Retina (tissue), 1 donor: ENCODE data around the gene NCOA3.
"Not testable (repeated sequence)": the region's sequence is repeated elsewhere in the genome, so short reads cannot be mapped to it uniquely, and the experiment has no call there.

Experiments used
- DNase-seq: peaks from one replicate; pipeline ENCODE4 v3.0.0-alpha.2; 2016

Gene NCOA3

DNA sequence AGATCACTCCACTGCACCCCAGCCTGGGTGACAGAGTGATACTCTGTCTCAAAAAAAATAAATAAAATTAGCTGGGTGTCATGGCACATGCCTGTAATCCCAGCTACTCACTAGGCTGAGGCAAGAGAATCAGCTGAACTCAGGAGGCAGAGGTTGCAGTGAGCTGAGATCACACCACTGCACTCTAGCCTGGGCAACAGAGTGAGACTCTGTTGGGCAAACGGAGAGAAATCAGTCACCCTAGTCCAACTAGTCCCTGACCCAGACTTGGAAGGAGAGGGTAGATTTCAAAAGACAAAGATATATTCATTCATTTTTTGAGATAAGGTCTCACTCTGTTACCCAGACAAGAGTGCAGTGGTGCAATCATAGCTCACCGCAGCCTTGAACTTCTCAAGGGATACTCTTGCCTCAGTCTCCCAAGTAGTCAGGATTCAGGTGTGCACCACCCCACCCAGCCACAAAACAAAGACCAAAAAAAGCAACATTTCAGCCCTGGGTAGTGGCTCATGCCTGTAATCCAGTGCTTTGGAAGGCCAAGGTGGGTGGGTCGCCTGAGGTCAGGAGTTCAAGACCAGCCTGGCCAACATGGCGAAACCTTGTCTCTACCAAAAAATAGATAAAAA is 26.2 kb upstream of the NCOA3 start:
- DNase-seq, result no peak

- no peak for DNase-seq
Measured at GRCh38 chr20:47476452-47476851, 25.2 kb upstream of the NCOA3 start.

DNA sequence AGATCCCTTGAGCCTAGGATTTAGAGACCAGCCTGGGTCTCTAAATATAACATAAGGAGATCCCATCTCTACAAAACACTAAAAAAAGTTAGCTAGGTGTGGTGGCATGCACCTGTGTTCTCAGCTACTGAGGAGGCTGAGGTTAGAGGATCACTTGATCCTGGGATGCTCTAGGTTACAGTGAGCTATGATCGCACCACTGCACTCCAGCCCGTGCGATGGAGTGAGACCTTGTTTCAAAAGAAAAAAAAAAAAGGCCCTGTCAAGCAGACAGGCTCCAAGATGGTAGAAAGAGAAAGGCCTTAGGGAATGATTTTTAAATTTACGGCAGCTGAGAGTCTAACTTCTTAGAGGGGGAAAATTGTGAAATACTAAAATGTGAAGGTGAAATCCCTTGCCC is 22.6 kb upstream of the NCOA3 start:
- no peak for DNase-seq

DNA sequence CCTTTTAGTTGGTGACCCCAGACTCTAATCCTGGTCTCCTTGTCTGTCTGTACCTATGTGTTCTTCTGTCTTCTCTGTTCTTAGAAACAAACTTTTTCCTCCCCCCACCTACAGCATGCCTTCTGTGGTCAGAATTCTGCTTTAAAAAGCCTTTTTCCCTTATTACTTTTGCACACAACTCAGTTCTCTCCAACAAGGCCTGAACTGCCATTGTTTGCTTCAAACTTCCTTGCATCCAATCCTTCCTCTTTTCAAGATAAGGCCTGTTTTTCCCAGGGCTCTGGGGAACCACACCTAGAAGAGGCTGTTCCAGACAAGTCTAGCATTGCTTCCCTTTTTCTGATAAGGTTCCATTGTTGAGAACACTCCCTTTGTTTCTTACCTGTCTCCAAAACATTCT is 22.2 kb upstream of the NCOA3 start:
- DNase-seq, result no peak

DNA sequence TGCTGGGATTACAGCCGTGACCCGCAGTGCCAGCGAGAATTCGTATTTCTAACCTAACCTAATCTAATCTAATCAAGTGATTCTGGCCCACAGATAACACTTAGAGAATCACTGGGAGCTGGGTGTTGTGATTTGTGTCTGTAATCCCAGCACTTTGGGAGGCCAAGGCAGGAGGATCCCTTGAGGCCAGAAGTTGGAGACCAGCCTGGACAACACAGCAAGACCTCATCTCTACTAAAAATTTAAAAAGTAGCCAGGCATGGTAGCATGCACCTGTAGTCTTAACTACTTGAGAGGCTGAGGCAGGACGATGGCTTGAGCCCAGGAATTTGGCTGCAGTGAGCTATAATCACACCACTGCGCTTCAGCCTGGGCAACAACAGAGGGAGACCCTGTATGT is 21.4 kb upstream of the NCOA3 start:
- no peak for DNase-seq

GRCh38 chr20:47480705-47481104 is 21.0 kb upstream of the NCOA3 start:
- DNase-seq, result no peak

DNA sequence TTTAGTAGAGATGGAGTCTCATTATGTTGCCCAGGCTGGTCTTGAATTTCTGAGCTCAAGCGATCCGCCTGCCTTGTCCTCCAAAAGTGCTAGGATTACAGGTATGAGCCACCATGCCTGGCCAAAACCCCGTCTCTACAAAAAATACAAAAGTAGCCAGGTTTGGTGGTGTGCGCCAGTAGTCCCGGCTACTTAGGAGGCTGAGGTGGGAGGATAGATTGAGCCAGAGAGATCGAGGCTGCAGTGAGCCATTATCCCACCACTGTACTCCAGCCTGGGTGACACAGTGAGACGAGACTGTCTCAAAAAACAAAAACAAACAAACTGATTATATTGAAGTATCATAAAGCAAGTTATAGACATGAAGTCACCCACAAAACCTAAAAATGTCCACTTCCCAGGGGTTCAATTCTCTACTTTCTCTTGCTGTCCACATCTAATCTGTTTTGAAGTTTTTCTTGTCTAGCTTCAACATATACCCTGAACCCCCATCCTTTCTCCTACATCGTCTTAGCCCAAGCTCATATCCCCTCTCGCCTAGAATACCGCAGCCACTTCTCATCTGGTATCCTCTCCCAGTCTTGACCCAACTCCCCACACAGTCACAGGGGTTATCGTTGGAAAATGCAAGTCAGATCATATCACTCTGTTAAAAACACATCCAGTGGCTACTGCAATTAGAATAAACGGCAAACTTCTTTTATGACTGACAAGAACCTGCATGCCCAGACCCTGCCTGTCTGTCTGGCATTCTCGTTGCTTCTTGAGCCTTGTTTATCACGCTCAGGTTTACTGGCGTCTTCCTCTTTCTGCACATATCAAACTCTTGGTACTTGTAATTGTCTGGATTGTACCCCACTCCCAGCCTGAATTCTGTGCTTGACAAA is 20.1 kb upstream of the NCOA3 start:
- DNase-seq, result no peak

DNA sequence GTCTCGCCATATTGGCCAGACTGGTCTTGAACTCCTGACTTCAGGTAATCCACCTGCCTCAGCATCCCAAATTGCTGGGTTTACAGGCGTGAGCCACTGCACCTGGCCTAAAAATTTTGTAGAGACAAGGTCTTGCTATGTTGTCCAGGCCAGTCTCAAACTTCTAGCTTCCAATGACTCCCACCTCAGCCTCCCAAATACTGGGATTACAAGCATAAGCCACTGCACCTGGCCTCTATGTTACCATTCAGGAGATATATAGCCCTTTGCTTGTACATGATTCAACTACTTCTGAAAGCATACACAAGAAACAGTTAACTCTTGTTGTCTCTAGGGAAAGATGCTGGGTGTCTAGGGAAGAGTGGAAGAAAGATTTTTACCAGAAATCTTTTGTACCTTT is 19.0 kb upstream of the NCOA3 start:
- no peak for DNase-seq

DNA sequence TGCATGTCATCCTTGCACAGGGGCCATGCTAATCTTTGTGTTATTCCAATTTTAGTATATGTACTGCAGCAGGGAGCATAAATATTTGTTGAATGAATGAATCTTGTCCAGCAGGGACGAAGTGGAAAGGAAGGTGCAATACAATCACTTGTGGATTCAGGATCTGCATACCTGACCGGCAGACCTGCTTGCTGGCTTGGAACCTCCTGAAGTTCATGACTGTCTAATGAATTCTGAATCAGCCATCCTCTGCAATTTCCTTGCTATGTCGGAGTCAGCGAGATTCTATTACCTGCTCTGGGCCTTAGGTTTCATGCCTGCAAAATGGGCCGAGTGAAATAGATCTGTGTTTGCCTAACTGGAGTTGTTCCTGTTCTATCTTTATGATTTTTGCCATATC is 17.4 kb upstream of the NCOA3 start:
- DNase-seq, result no peak

- no peak for DNase-seq
Measured at GRCh38 chr20:47487175-47487917, 14.3 kb upstream of the NCOA3 start.

DNA sequence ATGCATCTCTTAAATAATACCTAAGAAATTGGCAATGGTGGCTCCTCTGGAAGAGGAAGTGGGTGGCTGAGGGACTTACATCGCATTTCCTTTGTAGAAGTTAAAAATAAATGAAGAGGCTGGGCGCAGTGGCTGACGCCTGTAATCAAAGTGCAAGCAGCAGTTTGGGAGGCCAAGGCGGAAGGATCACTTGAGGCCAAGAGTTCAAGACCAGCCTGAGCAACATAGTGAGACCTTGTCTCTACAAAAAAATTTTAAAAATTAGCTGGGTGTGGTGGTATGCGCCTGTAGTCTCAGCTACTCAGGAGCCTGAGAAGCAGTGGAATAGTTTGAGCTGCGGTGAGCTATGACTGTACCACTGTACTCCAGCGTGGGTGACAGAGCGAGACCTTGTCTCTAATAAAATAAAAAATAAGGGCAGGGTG is 12.2 kb upstream of the NCOA3 start:
- no peak for DNase-seq

GRCh38 chr20:47490795-47491194 is 10.9 kb upstream of the NCOA3 start:
- DNase-seq, result no peak

- DNase-seq, result no peak
Measured at GRCh38 chr20:47492284-47492683, 9.4 kb upstream of the NCOA3 start.

DNA sequence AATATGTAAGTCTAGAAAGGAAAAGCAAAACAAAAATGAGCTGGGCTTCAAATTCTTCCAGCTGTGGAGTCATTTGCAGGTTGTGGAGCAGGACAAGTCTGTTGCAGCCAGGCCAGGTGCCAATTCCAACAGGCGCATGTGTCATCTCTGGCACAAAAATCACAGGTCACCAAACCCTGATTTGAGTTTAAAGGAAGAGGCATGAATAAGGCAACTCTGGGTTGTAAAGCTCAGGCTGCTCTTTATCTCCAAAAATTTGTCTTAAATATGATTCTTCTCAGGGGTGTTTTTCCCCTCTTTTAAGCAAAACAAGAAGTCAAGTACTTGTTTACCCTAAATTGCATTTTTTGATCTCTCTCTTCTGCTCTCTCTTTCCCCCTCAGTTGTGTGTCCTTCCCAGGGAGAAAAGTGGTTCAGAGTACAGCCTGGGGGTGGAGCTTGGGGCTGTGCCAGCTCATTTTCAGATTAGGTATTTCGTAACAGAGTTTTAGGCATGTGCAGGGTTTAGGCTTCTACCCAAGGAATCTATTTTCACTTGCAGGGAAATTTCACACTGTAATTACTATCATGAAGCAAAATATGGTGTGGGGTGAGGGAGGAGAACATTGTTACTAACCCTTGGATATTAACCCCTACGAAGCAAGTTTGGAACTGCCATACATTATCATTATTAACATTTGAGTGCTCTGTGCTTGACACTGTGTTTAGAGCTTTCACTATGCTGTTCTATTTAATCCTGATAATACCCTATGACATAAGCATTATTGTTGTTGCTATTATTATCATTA is 8.3 kb upstream of the NCOA3 start:
- no peak for DNase-seq

DNA sequence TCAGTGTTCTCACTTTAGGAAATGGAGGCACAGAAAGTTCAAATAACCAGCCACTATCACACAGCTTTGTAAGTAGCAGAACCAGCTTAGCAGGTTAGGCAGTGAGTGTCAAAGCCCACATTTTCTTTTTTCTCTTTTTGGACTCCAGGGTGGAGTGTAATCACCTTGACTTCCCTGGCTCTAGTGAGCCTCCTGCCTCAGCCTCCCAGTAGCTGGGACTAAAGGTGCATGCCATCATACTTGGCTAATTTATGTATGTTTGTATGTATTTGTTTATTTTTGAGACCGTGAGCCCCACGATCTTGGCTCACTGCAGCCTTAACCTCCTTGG is 7.8 kb upstream of the NCOA3 start:
- no peak for DNase-seq

DNA sequence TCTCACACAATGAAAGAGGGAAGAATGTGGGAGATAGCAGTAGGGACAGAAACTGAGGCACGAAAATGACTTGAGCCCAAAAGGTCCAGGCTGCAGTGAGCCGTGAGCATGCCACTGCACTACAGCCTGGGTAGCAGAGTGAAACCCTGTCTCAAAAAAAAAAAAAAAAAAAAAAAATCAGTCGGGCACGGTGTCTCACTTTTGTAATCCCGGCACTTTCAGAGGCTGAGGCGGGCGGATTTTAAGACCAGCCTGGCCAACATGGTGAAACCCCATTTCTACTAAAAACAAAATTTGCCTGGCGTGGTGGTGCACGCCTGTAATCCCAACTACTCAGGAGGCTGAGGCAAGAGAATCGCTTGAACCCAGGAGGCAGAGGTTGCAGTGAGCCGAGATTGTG is 7.1 kb upstream of the NCOA3 start:
- DNase-seq, result not testable (repeated sequence)

- no peak for DNase-seq
Measured at GRCh38 chr20:47496118-47496517, 5.6 kb upstream of the NCOA3 start.

DNA sequence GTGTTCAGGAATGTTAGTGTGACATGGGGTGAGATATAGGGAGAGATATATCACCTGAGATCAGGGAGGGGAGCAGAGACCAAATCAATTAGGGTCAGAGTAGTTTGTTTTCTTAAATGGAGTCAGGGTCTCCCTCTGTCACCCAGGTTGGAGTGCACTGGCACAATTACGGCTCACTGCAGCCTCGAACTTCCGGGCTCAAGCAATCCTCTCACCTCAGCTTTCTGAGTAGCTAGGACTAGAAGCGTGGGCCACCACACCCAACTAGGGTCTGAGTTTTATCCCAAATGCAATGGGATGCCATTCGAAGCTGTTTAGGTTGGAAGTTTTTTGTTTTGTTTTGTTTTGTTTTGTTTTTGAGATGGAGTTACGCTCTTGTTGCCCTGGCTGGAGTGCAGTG is 3.1 kb upstream of the NCOA3 start:
- no peak for DNase-seq

DNA sequence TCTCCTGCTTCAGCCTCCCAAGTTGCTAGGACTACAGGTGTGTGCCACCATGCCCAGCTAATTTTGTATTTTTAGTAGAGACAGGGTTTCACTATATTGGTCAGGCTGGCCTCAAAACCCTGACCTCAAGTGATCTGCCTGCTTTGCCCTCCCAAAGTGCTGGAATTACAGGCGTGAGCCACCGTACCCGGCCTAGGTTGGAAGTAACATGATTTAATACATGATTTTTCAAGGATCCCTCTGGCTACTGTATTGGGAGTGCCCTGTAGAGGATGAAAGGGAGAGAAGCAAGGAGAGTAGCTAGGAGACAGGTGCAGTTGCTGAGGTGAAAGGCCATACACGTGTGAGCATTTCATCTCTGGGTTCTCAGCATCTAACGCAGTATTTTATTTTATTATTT is 2.6 kb upstream of the NCOA3 start:
- DNase-seq, result no peak

- not testable (repeated sequence) for DNase-seq
Measured at GRCh38 chr20:47500082-47500481, 1.6 kb upstream of the NCOA3 start.

DNA sequence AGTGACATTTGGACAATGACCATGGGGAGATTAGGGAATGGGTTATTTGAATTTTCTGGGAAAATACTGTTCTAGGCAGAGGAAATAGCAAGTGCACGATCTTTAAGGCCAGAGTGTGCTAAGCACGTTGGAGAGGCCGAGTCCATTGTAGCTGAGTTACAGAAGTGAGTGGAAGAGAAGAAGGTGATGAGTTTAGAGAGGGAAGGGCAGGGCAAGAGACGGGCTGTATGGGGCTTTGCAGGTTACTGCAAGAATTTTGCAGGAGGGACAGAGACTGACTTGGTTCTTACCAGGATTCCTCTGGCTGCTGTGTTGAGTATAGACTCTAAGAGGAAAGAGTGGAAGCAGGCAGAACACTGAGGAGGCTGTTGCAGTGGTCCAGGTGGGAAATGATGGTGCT is 1.1 kb upstream of the NCOA3 start:
- no peak for DNase-seq

DNA sequence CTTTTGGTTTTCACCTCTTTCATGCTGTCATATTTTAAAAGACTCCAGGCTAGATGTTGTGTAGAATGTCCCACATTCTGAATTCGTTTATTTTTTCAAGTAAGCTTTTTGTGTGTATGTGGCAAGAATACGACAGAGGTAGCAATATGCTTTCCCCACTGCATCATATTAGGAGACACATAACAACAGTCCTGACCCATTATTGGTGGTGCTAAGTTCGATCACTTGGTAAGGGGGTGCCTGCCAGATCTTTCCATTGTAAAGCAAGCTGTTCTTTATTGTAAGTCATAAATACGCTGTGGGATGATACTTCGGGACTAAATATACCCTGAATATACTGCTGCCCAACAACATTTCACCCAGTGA is 588 bp upstream of the NCOA3 start:
- DNase-seq, result no peak
